OCI-M2 (cell line): ENCODE results near the gene MAD1L1.

Experiments used
- DNase-seq: peaks from one replicate; lab custom pipeline; 2025; ENCODE audit not compliant: unreplicated experiment; lab: John Stamatoyannopoulos, UW

Gene MAD1L1

GRCh38 chr7:2219136-2219535, 13.6 kb downstream of the MAD1L1 start:
- no peak for DNase-seq

DNA sequence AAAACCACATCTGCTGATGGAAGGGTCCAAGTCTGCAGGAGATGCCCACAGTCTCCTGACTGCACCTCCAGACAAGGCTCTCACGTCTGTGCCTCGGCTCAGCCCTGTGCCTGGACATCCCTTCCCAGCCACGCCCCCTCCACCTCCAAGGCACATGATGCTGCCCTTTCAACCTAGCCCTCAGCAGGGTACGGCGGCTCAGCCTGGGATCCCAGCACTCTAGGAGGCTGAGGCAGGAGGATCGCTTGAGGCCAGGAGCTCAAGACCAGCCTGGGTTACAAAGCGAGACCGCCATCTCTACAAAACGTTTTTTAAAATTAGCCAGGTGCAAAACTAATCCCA, 14.3 kb downstream of the MAD1L1 start:
- no peak for DNase-seq

DNA sequence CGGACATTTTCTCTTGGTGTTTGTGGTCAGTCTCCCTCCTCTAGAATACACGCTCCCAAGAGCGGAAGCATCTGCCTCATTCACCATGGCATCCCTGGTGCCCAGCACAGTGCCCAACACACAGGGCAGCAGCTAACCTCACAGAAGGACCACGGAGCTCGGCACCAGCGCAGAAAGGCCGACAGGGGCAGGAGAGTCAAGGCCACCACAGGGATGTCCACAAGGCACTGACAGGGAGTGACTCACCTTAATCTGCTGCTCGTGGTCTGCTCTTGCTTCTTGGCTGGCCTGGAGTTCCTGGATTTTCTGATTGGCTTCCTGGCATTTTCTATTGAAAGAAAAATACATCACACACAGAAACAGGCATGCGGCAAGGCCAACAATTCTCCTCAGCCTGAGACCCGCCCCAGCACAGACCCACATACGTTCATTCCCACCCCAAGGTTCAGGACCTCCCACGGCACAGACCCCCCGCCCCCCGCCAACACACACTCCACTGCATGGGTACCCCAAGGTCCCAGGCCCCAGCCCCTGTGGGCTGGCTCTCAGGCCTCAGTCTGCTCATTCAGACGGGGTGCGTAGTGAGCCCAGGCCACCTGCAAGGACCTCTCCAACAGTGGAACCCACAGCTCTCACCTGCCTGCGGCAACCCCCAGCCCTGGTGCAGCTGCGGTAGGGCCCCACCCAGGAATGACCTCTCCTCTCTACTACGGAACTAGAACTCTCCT, 14.9 kb downstream of the MAD1L1 start:
- DNase-seq = no peak

DNA sequence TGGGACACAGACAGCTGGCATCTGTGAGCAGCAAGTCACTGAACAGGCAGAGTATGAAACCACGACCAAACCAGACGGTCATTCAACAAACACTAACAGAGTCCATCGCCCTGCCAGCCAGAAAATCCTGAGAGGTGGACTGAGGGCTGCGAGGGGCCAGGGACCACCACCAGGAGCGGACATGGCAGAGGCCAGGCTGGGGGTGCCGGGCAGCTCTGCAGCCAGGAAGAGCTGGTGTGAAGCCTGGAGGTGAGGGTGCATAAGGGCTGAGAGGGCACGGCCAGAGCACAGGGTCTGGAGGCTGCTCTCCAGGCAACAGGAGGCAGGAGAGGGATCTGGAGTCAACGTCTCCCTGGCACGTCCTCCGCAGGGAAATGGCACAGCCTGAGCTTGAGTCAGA, 15.5 kb downstream of the MAD1L1 start:
- no peak for DNase-seq

DNA sequence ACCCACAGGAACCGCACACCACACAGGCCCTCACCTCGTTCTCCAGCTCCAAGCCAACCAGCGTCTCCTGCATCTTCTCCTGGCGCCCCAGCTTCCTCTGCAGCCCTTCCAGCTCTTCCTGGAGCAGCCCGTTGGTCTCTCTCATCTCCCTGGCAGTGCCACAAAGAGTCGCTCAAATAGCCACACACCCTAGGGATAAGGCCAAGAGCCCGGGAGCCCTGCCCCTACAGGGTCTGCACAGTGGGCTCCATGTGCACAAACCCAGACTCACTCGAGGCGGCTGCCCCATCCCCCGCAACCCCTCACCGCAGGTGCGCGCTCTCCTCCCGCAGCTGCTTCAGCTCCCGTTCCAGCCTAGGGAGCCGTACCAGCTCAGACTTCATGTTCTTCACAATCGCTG, 16.9 kb downstream of the MAD1L1 start:
- DNase-seq = no peak

DNA sequence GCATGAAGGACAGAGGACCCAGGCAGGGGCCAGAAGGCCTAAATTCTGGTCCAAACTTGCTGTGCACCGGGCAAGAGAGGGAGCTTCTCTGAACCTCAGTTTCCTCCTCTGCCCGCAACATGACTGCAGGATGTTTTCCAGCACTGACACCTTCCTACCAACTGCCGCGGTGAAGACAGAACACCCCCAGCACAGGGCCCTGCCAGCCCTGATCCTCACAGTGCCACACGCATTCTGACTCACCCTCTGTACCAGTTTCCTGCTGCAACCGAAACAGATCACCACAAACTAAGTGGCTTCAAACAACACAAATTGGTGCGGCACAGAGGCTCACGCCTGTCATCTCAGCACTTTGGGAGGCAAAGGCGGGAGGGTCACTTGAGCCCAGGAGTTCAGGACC, 18.1 kb downstream of the MAD1L1 start:
- no peak for DNase-seq

DNA sequence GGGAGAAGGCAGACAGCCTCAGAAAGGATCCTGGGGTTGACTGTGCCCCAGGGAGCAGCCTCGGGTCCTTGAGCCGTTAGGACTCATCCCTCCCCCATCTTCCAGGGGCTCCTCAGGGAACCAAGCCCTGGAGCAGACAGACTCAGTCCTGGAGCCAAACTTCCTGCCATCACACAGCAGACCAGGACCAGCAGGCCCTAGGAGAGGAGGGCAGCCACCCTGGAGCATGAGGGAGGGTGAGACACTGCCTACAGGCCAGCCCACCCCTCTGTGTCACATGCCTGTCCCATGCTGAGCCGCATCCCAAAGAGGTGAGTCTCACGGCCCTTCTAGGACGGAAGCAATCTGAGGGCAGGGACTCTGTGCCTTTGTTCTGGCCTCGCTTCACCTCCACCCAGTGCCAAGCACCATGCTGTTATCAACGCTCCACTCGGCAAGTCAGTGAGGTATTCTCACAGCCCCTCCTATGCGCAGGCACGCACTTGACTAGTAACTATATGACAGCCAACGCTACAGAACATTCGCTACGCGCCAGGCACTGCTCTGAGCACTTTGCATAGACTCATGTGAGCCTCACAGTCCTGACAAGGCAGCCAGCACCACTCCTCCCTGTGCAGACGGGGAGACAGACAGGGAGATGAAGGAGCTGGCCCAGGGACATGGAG, 19.1 kb downstream of the MAD1L1 start:
- no peak for DNase-seq

GRCh38 chr7:2212906-2213305, 19.8 kb downstream of the MAD1L1 start:
- DNase-seq = no peak

DNA sequence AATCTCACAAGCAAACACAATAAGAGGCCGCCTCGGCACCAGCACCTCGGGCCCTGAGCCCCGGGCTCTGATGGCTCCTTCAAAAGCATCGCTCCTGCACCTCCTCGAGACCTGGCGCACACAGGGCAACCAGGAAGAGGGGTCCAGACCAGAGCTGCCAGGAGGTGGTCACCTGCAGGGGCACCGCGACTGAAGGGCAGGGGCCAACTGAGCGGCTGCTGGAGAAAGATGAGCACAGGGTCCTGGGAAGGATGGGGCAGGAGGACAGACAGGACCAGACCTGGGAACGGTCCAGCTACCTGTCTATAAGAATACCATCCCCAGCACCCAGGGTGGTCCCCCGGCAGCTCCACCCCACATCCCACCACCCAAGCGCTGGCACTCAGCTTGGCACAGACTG, 20.8 kb downstream of the MAD1L1 start:
- no peak for DNase-seq

DNA sequence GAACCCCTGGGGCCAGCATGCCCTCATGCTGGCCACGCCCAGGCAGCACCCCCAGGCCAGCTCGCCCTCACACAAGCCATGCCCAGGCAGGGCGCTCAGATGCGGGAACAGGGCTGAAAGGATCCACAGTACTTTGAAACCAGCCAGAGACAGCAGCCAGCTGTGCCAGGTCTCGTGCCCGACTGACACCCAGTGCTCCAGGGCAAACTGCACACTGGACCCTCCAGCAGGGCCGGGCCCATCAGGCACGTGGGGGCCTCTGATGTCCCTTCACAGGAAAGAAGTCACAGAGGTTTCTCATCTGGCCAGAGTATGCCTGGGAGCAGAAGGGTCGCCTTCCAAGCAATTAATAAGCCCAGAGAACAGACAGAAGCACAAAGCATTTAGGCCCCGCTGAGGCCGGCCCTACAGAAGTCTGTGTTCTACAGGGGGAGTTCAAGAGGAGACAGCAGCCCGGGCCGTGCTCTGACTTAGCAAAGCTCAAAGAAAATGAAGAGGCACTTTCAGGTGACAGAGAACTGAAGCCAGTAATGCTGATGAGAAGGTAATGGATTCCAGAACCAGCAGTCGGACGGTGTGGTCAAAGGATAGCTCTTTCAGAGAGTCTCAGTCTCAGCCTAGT, 21.4 kb downstream of the MAD1L1 start:
- no peak for DNase-seq

GRCh38 chr7:2210551-2211258, 22.0 kb downstream of the MAD1L1 start:
- no peak for DNase-seq

- DNase-seq = no peak
These were observed 22.8 kb downstream of the MAD1L1 start for GRCh38 chr7:2209961-2210323.

- DNase-seq = no peak
These were observed 23.4 kb downstream of the MAD1L1 start for GRCh38 chr7:2209146-2209960.

- no peak for DNase-seq
These were observed 24.0 kb downstream of the MAD1L1 start for GRCh38 chr7:2208712-2209111.

- no peak for DNase-seq
These were observed 27.5 kb downstream of the MAD1L1 start for GRCh38 chr7:2205036-2205780.

DNA sequence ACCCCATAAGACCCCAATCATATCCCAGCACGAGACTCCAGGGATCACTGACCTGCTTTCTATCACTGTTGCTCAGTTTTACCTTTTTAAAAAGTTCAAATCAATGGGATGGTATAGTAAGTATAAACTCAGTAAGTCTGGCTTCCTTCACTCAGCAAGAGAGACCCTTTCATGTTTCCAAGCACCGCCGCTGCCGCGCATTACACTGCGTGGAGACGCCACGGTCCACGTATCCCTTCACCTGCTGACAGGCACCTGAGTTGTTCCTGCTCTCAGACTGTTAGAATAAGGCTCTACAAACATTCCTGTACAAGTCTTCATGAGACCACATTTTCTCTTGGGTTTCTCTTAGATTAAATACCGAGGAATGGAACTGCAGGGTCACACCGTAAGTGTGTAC, 28.3 kb downstream of the MAD1L1 start:
- no peak for DNase-seq

DNA sequence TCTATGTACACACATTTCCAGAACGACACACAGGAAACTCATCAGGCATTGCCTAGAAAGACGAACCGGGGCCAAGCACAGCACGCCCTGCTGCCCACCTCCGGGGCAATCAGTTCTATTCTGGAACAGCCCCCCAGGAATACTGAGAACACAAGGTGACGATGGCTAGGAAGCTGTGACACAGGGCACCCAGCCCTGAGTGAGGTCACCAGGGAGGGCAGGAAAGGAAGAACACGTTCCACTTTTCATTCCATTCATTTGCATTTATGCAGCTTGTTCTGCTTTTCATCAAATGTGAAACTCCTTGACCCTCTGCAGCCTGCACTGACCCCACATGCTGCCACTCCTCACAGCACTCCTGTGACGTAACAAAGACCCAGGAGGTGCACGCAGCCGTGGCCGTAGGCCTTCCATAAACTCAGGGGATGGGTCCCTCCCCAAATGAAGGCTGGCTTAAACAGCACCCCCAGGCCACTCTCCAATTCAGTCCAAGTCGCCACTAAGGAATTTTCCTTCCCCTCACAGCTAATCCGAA, 28.9 kb downstream of the MAD1L1 start:
- no peak for DNase-seq

- no peak for DNase-seq
These were observed 29.6 kb downstream of the MAD1L1 start for GRCh38 chr7:2202901-2203765.

DNA sequence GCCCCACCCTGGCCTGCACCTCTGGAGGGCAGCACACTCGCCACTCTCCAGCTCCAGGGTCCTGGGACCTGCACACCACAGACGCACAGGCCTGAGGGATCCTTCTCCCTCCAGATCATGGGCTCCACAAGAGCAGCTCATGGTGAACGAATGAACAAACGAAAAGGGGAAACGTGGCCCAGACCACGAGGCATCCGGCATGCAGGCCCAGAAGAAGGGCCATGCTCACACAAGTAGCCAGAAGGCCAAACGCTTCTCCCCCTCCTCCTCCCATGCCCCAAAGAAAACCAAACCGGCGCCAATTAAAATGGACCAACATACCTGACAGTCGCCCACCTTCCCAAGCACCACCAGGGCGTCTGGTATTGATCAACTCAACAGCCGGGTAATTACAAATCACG, 30.4 kb downstream of the MAD1L1 start:
- DNase-seq = no peak
